Liver (tissue), 3 donors: Measurements from ENCODE around the gene JAZF1.

Source experiments
- EGR1 ChIP-seq, 2 donors: IDR thresholded peaks; 2 replicates each; pipeline ENCODE4 v1.6.1; 2016 to 2018; ENCODE audit warnings: antibody characterized with exemption in 2 of 2, low read depth in 2 of 2
- GABPA ChIP-seq, 2 donors: IDR thresholded peaks in 1 of 2; conservative IDR thresholded peaks in 1 of 2; 2 replicates each; pipeline ENCODE4 v1.6.1; 2016; ENCODE audit warnings: antibody characterized with exemption in 2 of 2, mild to moderate bottlenecking in 1 of 2, moderate library complexity in 1 of 2
- JUND ChIP-seq, 2 donors: IDR thresholded peaks; 2 replicates each; pipeline ENCODE4 v1.6.1; 2016; ENCODE audit warnings: antibody characterized with exemption in 2 of 2
- MAX ChIP-seq: IDR thresholded peaks from 2 replicates; pipeline ENCODE4 v1.6.1; 2016; ENCODE audit warnings: antibody characterized with exemption
- NR2F2 ChIP-seq: IDR thresholded peaks from 2 replicates; pipeline ENCODE4 v1.6.1; 2016; ENCODE audit warnings: antibody characterized with exemption
- RAD21 ChIP-seq, 2 donors: IDR thresholded peaks; 2 replicates each; pipeline ENCODE4 v1.6.1; 2016; ENCODE audit warnings: antibody characterized with exemption in 2 of 2, mild to moderate bottlenecking in 2 of 2
- RXRA ChIP-seq, 2 donors: IDR thresholded peaks; 2 replicates each; pipeline ENCODE4 v1.6.1; 2017 to 2018; ENCODE audit warnings: antibody characterized with exemption in 2 of 2, mild to moderate bottlenecking in 1 of 2
- SP1 ChIP-seq: IDR thresholded peaks from 2 replicates; pipeline ENCODE4 v1.6.1; 2018; ENCODE audit warnings: antibody characterized with exemption, mild to moderate bottlenecking
- TAF1 ChIP-seq: conservative IDR thresholded peaks from 2 replicates; pipeline ENCODE4 v1.6.1; 2016; ENCODE audit warnings: antibody characterized with exemption, mild to moderate bottlenecking
- YY1 ChIP-seq: IDR thresholded peaks from 2 replicates; pipeline ENCODE4 v1.6.1; 2016; ENCODE audit warnings: antibody characterized with exemption, mild to moderate bottlenecking
- TF ChIP-seq, protein P1 (sequence below): fragments of 150-350 bp; IDR thresholded peaks from 2 replicates; pipeline ENCODE4 v1.5.1; 2017; ENCODE audit warnings: improper control_type of control experiment, low read depth, low read length; ENCODE audit not compliant: missing input control
- TF ChIP-seq, protein P2 (sequence below): IDR thresholded peaks from 2 replicates; pipeline ENCODE4 v1.6.1; 2016; ENCODE audit warnings: antibody characterized with exemption, mild to moderate bottlenecking
- TF ChIP-seq, protein P3 (sequence below): IDR thresholded peaks from 2 replicates; pipeline ENCODE4 v1.6.1; 2016; ENCODE audit warnings: antibody characterized with exemption
- TF ChIP-seq, protein P4 (sequence below): IDR thresholded peaks from 2 replicates; pipeline ENCODE4 v1.6.1; 2016; ENCODE audit warnings: antibody characterized with exemption
- donor health status: healthy.
- donor health status: healthy.

- TF ChIP-seq, protein P1, sequence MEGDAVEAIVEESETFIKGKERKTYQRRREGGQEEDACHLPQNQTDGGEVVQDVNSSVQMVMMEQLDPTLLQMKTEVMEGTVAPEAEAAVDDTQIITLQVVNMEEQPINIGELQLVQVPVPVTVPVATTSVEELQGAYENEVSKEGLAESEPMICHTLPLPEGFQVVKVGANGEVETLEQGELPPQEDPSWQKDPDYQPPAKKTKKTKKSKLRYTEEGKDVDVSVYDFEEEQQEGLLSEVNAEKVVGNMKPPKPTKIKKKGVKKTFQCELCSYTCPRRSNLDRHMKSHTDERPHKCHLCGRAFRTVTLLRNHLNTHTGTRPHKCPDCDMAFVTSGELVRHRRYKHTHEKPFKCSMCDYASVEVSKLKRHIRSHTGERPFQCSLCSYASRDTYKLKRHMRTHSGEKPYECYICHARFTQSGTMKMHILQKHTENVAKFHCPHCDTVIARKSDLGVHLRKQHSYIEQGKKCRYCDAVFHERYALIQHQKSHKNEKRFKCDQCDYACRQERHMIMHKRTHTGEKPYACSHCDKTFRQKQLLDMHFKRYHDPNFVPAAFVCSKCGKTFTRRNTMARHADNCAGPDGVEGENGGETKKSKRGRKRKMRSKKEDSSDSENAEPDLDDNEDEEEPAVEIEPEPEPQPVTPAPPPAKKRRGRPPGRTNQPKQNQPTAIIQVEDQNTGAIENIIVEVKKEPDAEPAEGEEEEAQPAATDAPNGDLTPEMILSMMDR: no peak
- TF ChIP-seq TAF1 (no peak), SP1 (no peak), GABPA (IDR thresholded peaks at IDR 0.05 in 1 of 2, conservative IDR thresholded peaks at IDR 0.05 in 1 of 2) (no peak), JUND (IDR thresholded peaks at IDR 0.05) (no peak), YY1 (no peak), RXRA (IDR thresholded peaks at IDR 0.05) (no peak), NR2F2 (no peak), MAX (no peak), RAD21 (IDR thresholded peaks at IDR 0.05) (no peak), EGR1 (IDR thresholded peaks at IDR 0.05; ENCODE audit: low read depth in 2 of 2) (no peak)
- TF ChIP-seq, protein P2, sequence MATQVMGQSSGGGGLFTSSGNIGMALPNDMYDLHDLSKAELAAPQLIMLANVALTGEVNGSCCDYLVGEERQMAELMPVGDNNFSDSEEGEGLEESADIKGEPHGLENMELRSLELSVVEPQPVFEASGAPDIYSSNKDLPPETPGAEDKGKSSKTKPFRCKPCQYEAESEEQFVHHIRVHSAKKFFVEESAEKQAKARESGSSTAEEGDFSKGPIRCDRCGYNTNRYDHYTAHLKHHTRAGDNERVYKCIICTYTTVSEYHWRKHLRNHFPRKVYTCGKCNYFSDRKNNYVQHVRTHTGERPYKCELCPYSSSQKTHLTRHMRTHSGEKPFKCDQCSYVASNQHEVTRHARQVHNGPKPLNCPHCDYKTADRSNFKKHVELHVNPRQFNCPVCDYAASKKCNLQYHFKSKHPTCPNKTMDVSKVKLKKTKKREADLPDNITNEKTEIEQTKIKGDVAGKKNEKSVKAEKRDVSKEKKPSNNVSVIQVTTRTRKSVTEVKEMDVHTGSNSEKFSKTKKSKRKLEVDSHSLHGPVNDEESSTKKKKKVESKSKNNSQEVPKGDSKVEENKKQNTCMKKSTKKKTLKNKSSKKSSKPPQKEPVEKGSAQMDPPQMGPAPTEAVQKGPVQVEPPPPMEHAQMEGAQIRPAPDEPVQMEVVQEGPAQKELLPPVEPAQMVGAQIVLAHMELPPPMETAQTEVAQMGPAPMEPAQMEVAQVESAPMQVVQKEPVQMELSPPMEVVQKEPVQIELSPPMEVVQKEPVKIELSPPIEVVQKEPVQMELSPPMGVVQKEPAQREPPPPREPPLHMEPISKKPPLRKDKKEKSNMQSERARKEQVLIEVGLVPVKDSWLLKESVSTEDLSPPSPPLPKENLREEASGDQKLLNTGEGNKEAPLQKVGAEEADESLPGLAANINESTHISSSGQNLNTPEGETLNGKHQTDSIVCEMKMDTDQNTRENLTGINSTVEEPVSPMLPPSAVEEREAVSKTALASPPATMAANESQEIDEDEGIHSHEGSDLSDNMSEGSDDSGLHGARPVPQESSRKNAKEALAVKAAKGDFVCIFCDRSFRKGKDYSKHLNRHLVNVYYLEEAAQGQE: no peak
- TF ChIP-seq, protein P3, sequence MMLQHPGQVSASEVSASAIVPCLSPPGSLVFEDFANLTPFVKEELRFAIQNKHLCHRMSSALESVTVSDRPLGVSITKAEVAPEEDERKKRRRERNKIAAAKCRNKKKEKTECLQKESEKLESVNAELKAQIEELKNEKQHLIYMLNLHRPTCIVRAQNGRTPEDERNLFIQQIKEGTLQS: no peak
- TF ChIP-seq, protein P4, sequence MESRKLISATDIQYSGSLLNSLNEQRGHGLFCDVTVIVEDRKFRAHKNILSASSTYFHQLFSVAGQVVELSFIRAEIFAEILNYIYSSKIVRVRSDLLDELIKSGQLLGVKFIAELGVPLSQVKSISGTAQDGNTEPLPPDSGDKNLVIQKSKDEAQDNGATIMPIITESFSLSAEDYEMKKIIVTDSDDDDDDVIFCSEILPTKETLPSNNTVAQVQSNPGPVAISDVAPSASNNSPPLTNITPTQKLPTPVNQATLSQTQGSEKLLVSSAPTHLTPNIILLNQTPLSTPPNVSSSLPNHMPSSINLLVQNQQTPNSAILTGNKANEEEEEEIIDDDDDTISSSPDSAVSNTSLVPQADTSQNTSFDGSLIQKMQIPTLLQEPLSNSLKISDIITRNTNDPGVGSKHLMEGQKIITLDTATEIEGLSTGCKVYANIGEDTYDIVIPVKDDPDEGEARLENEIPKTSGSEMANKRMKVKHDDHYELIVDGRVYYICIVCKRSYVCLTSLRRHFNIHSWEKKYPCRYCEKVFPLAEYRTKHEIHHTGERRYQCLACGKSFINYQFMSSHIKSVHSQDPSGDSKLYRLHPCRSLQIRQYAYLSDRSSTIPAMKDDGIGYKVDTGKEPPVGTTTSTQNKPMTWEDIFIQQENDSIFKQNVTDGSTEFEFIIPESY: no peak
Measured at GRCh38 chr7:27808626-27809025, 372.0 kb downstream of the JAZF1 start.
